Mucosa of rectum (tissue), 2 donors: ENCODE measurements around the gene MYRIP.

ENCODE experiments used
- H3K27ac ChIP-seq, 2 donors: one replicate each; pipeline ENCODE4 v1.7.0; 2013; ENCODE audit warnings: inconsistent platforms in 2 of 2, low read depth in 2 of 2, low read length in 2 of 2
- H3K27me3 ChIP-seq, 2 donors: one replicate each; pipeline ENCODE4 v1.7.0; 2013; ENCODE audit warnings: low read length in 2 of 2; ENCODE audit not compliant: control insufficient read depth in 2 of 2, insufficient read depth in 2 of 2
- H3K36me3 ChIP-seq, 2 donors: one replicate each; pipeline ENCODE4 v1.7.0; 2013; ENCODE audit warnings: low read length in 2 of 2; ENCODE audit not compliant: control insufficient read depth in 2 of 2, insufficient read depth in 2 of 2
- H3K4me1 ChIP-seq, 2 donors: one replicate each; pipeline ENCODE4 v1.7.0; 2013; ENCODE audit warnings: low read length in 2 of 2, mild to moderate bottlenecking in 1 of 2; ENCODE audit not compliant: control insufficient read depth in 2 of 2, insufficient read depth in 2 of 2
- H3K4me3 ChIP-seq, 2 donors: one replicate each; pipeline ENCODE4 v1.7.0; 2013; ENCODE audit warnings: low read length in 2 of 2
- H3K9ac ChIP-seq, 2 donors: one replicate each; pipeline ENCODE4 v1.7.0; 2013; ENCODE audit warnings: low read length in 2 of 2, low read depth in 1 of 2, mild to moderate bottlenecking in 1 of 2
- H3K9me3 ChIP-seq, 2 donors: one replicate each; pipeline ENCODE4 v1.7.0; 2013; ENCODE audit warnings: low read length in 2 of 2; ENCODE audit not compliant: control insufficient read depth in 2 of 2
- donor health status: healthy.
- donor health status: Normal muscosa, but diverticular disease.

Gene MYRIP

GRCh38 chr3:40185029-40185695 lies 375.8 kb downstream of the MYRIP start:
- no peak overlapping the region for H3K4me3 ChIP-seq
- H3K9me3 ChIP-seq = no peaks in the 10 kb centered on the region
- H3K27me3 ChIP-seq = no peaks in the 10 kb centered on the region
- H3K36me3 ChIP-seq = no peaks in the 10 kb centered on the region
- H3K4me1 ChIP-seq = no peaks in the 10 kb centered on the region
- H3K9ac ChIP-seq = no peak overlapping the region
- H3K27ac ChIP-seq = no peak overlapping the region

- no peak overlapping the region for H3K27ac ChIP-seq
- H3K9ac ChIP-seq = no peak overlapping the region
- H3K4me1 ChIP-seq = no peaks in the 10 kb centered on the region
- no peaks in the 10 kb centered on the region for H3K27me3 ChIP-seq
- no peak overlapping the region for H3K4me3 ChIP-seq
- H3K36me3 ChIP-seq = no peaks in the 10 kb centered on the region
- no peaks in the 10 kb centered on the region for H3K9me3 ChIP-seq
These were observed 377.1 kb downstream of the MYRIP start for GRCh38 chr3:40186508-40186907.

- Histone ChIP-seq H3K9ac (no peak overlapping the region), H3K4me3 (no peak overlapping the region), H3K9me3 (no peaks in the 10 kb centered on the region), H3K27me3 (no peaks in the 10 kb centered on the region), H3K36me3 (no peaks in the 10 kb centered on the region), H3K4me1 (no peaks in the 10 kb centered on the region), H3K27ac (no peak overlapping the region)
These were observed 378.5 kb downstream of the MYRIP start for GRCh38 chr3:40187945-40188344.

- Histone ChIP-seq H3K4me1 (no peaks in the 10 kb centered on the region), H3K9me3 (no peaks in the 10 kb centered on the region), H3K4me3 (no peak overlapping the region), H3K27me3 (no peaks in the 10 kb centered on the region), H3K36me3 (no peaks in the 10 kb centered on the region), H3K27ac (no peak overlapping the region), H3K9ac (no peak overlapping the region)
These were observed 379.7 kb downstream of the MYRIP start for GRCh38 chr3:40189118-40189517.

GRCh38 chr3:40190056-40190455 lies 380.6 kb downstream of the MYRIP start:
- Histone ChIP-seq H3K27me3 (no peaks in the 10 kb centered on the region), H3K36me3 (no peaks in the 10 kb centered on the region), H3K27ac (no peak overlapping the region), H3K4me3 (no peak overlapping the region), H3K9me3 (no peaks in the 10 kb centered on the region), H3K9ac (no peak overlapping the region), H3K4me1 (no peaks in the 10 kb centered on the region)

GRCh38 chr3:40191251-40191650 lies 381.8 kb downstream of the MYRIP start:
- Histone ChIP-seq H3K36me3 (no peaks in the 10 kb centered on the region), H3K4me1 (no peaks in the 10 kb centered on the region), H3K9ac (no peak overlapping the region), H3K27me3 (no peaks in the 10 kb centered on the region), H3K27ac (no peak overlapping the region), H3K4me3 (no peak overlapping the region), H3K9me3 (no peaks in the 10 kb centered on the region)

- Histone ChIP-seq H3K9ac (no peak overlapping the region), H3K36me3 (no peaks in the 10 kb centered on the region), H3K27me3 (no peaks in the 10 kb centered on the region), H3K4me1 (no peaks in the 10 kb centered on the region), H3K4me3 (no peak overlapping the region), H3K27ac (no peak overlapping the region), H3K9me3 (no peaks in the 10 kb centered on the region)
These were observed 382.5 kb downstream of the MYRIP start for GRCh38 chr3:40191850-40192448.

GRCh38 chr3:40192628-40193027 lies 383.2 kb downstream of the MYRIP start:
- H3K4me1 ChIP-seq = no peaks in the 10 kb centered on the region
- H3K27ac ChIP-seq = no peak overlapping the region
- H3K4me3 ChIP-seq = no peak overlapping the region
- no peaks in the 10 kb centered on the region for H3K27me3 ChIP-seq
- H3K36me3 ChIP-seq = no peaks in the 10 kb centered on the region
- no peak overlapping the region for H3K9ac ChIP-seq
- H3K9me3 ChIP-seq = no peaks in the 10 kb centered on the region

- Histone ChIP-seq H3K36me3 (no peaks in the 10 kb centered on the region), H3K27me3 (no peaks in the 10 kb centered on the region), H3K4me1 (no peaks in the 10 kb centered on the region), H3K9ac (no peak overlapping the region), H3K27ac (no peak overlapping the region), H3K9me3 (no peaks in the 10 kb centered on the region), H3K4me3 (no peak overlapping the region)
These were observed 387.6 kb downstream of the MYRIP start for GRCh38 chr3:40196966-40197365.

- Histone ChIP-seq H3K9me3 (no peaks in the 10 kb centered on the region), H3K27me3 (no peaks in the 10 kb centered on the region), H3K4me3 (no peak overlapping the region), H3K36me3 (no peaks in the 10 kb centered on the region), H3K9ac (no peak overlapping the region), H3K4me1 (no peaks in the 10 kb centered on the region), H3K27ac (no peak overlapping the region)
These were observed 391.4 kb downstream of the MYRIP start for GRCh38 chr3:40200692-40201316.
